ENCODE results near the gene TRIO.

- TF ChIP-seq, protein P1, sequence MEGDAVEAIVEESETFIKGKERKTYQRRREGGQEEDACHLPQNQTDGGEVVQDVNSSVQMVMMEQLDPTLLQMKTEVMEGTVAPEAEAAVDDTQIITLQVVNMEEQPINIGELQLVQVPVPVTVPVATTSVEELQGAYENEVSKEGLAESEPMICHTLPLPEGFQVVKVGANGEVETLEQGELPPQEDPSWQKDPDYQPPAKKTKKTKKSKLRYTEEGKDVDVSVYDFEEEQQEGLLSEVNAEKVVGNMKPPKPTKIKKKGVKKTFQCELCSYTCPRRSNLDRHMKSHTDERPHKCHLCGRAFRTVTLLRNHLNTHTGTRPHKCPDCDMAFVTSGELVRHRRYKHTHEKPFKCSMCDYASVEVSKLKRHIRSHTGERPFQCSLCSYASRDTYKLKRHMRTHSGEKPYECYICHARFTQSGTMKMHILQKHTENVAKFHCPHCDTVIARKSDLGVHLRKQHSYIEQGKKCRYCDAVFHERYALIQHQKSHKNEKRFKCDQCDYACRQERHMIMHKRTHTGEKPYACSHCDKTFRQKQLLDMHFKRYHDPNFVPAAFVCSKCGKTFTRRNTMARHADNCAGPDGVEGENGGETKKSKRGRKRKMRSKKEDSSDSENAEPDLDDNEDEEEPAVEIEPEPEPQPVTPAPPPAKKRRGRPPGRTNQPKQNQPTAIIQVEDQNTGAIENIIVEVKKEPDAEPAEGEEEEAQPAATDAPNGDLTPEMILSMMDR (IDR thresholded peaks at IDR 0.05), result no peak
- no peak for TF ChIP-seq POLR2A (IDR thresholded peaks at IDR 0.05)
Observed at GRCh38 chr5:14362491-14362890, 219.3 kb downstream of the TRIO start.
